CD4-positive, alpha-beta T cell (primary cell): ENCODE results near the gene HPS1. TPM values are rescaled to one million over a fixed set of nuclear protein-coding genes. Genes with fewer than 3 reads are reported as not detected.

Experiments used
- ATAC-seq: fragments of 200-7000 bp; cut with Tn5 transposase; one replicate; pipeline ENCODE4 v1.10.0; 2022; ENCODE audit warnings: mild to moderate bottlenecking; ENCODE audit not compliant: poor library complexity
- CTCF ChIA-PET: fragments of 350-600 bp; sonication (Branson Sonifier 250); formaldehyde crosslinking; loops from one replicate; lab custom pipeline; 2021; ENCODE audit warnings: antibody characterized with exemption, inconsistent platforms; lab: Charles Lee
- POLR2A ChIA-PET: fragments of 350-600 bp; sonication (Branson Sonifier 250); formaldehyde crosslinking; loops from one replicate; lab custom pipeline; 2021; ENCODE audit warnings: antibody characterized with exemption, inconsistent platforms; lab: Charles Lee
- DNase-seq, 14 experiments: peaks; one replicate each; pipeline ENCODE4 v3.0.0-alpha.2; 2013 to 2020; ENCODE audit warnings: mixed read lengths in 2 of 14
- H3K27ac ChIP-seq, 2 donors: one replicate each; pipeline versions ENCODE4 v1.5.1 to v1.7.0; 2013; ENCODE audit warnings: low read length in 2 of 2, low read depth in 1 of 2, mild to moderate bottlenecking in 1 of 2
- H3K27me3 ChIP-seq, 2 experiments: 1 replicate in 1 of 2; 2 replicates in 1 of 2; pipeline versions ENCODE4 v1.6.1 to v1.7.0; 2013; ENCODE audit warnings: low read length in 2 of 2, control low read depth in 1 of 2, mild to moderate bottlenecking in 1 of 2, moderate library complexity in 1 of 2; ENCODE audit not compliant: insufficient read depth in 2 of 2, control insufficient read depth in 1 of 2
- H3K36me3 ChIP-seq: one replicate; pipeline ENCODE4 v1.6.1; 2013; ENCODE audit warnings: low read length, control low read depth; ENCODE audit not compliant: insufficient read depth
- H3K4me1 ChIP-seq: one replicate; pipeline ENCODE4 v1.6.1; 2013; ENCODE audit warnings: low read length, control low read depth; ENCODE audit not compliant: insufficient read depth
- H3K4me3 ChIP-seq: one replicate; pipeline ENCODE4 v1.5.1; 2013; ENCODE audit warnings: mild to moderate bottlenecking, low read length, moderate library complexity
- H3K9me3 ChIP-seq, 2 experiments: 1 replicate in 1 of 2; 2 replicates in 1 of 2; pipeline versions ENCODE4 v1.6.1 to v1.7.0; 2013; ENCODE audit warnings: low read length in 2 of 2, mild to moderate bottlenecking in 2 of 2, control low read depth in 1 of 2, moderate library complexity in 1 of 2; ENCODE audit not compliant: control insufficient read depth in 1 of 2, insufficient read depth in 1 of 2
- H3K27ac Mint-ChIP-seq: one replicate; pipeline ENCODE4 v1.8.0; 2020; ENCODE audit warnings: mixed read lengths
- H3K27me3 Mint-ChIP-seq: one replicate; pipeline ENCODE4 v1.8.0; 2021; ENCODE audit warnings: mixed read lengths
- H3K36me3 Mint-ChIP-seq: one replicate; pipeline ENCODE4 v1.8.0; 2021; ENCODE audit warnings: low read depth, mixed read lengths
- H3K4me1 Mint-ChIP-seq: one replicate; pipeline ENCODE4 v1.8.0; 2021; ENCODE audit warnings: low read depth, mixed read lengths
- H3K4me3 Mint-ChIP-seq: one replicate; pipeline ENCODE4 v1.8.0; 2020; ENCODE audit warnings: mild to moderate bottlenecking, mixed read lengths
- H3K9me3 Mint-ChIP-seq: one replicate; pipeline ENCODE4 v1.8.0; 2020; ENCODE audit warnings: mixed read lengths
- intact Hi-C, 2 experiments: fragments of 100-400 bp; cut with DNase I in 1 of 2; cut with micrococcal nuclease in 1 of 2; formaldehyde crosslinking; loops; one replicate each; pipeline versions ENCODE4 v1.15.1 to v1.9.0; 2023 to 2025; cut with DNase I, micrococcal nuclease
- total RNA-seq, 174 experiments: library from RNA in 2 of 174; stranded (reverse) in 2 of 174; gene quantifications; one replicate each; pipeline ENCODE4 v1.2.3 and lab custom pipeline; 2021 to 2026
- TF ChIP-seq, protein P1 (sequence below): fragments of 200-600 bp; IDR thresholded peaks from one replicate; pipeline ENCODE4 v1.8.0; 2022; ENCODE audit warnings: antibody characterized with exemption, mild to moderate bottlenecking

The HPS1 gene
- total RNA-seq, 2 experiments from 2014 or later = 49.8 to 50.5 TPM

GRCh38 chr10:98400482-98400881 lies 46.3 kb downstream of the HPS1 start:
- H3K4me3 ChIP-seq = no peak overlapping the region
- peaks cover 4% of the 10 kb centered on the region for H3K36me3 ChIP-seq
- no peak overlapping the region for H3K4me3 Mint-ChIP-seq
- no peak overlapping the region for H3K27ac Mint-ChIP-seq
- no peaks in the 10 kb centered on the region for H3K27me3 ChIP-seq
- TF ChIP-seq, protein P1, sequence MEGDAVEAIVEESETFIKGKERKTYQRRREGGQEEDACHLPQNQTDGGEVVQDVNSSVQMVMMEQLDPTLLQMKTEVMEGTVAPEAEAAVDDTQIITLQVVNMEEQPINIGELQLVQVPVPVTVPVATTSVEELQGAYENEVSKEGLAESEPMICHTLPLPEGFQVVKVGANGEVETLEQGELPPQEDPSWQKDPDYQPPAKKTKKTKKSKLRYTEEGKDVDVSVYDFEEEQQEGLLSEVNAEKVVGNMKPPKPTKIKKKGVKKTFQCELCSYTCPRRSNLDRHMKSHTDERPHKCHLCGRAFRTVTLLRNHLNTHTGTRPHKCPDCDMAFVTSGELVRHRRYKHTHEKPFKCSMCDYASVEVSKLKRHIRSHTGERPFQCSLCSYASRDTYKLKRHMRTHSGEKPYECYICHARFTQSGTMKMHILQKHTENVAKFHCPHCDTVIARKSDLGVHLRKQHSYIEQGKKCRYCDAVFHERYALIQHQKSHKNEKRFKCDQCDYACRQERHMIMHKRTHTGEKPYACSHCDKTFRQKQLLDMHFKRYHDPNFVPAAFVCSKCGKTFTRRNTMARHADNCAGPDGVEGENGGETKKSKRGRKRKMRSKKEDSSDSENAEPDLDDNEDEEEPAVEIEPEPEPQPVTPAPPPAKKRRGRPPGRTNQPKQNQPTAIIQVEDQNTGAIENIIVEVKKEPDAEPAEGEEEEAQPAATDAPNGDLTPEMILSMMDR = no peak
- intact Hi-C loops = no loop called here
- DNase-seq = no peak
- no peaks in the 10 kb centered on the region for H3K4me1 ChIP-seq
- CTCF ChIA-PET = no interaction called here
- H3K27ac ChIP-seq = no peak overlapping the region
- H3K9me3 Mint-ChIP-seq = no peaks in the 10 kb centered on the region
- no peaks in the 10 kb centered on the region for H3K4me1 Mint-ChIP-seq
- POLR2A ChIA-PET = no interaction called here
- peaks cover 0 to 3% of the 10 kb centered on the region in 2 experiments for H3K9me3 ChIP-seq
- no peak for ATAC-seq
- peaks cover 34% of the 10 kb centered on the region for H3K36me3 Mint-ChIP-seq
- no peaks in the 10 kb centered on the region for H3K27me3 Mint-ChIP-seq

GRCh38 chr10:98399784-98400183 lies 47.0 kb downstream of the HPS1 start:
- ATAC-seq = no peak
- no peak overlapping the region for H3K4me3 Mint-ChIP-seq
- no peaks in the 10 kb centered on the region for H3K9me3 Mint-ChIP-seq
- H3K36me3 Mint-ChIP-seq = peaks cover 40% of the 10 kb centered on the region
- no peaks in the 10 kb centered on the region for H3K27me3 Mint-ChIP-seq
- no peaks in the 10 kb centered on the region for H3K4me1 Mint-ChIP-seq
- H3K27ac ChIP-seq = no peak overlapping the region
- no peaks in the 10 kb centered on the region for H3K27me3 ChIP-seq
- ChIA-PET POLR2A (no interaction called here), CTCF (no interaction called here)
- DNase-seq = no peak
- no peak overlapping the region for H3K27ac Mint-ChIP-seq
- H3K36me3 ChIP-seq = peaks cover 7% of the 10 kb centered on the region
- no peaks in the 10 kb centered on the region for H3K4me1 ChIP-seq
- H3K9me3 ChIP-seq = peaks cover 0 to 3% of the 10 kb centered on the region in 2 experiments
- intact Hi-C loops = no loop called here
- TF ChIP-seq, protein P1 = no peak
- no peak overlapping the region for H3K4me3 ChIP-seq

DNA sequence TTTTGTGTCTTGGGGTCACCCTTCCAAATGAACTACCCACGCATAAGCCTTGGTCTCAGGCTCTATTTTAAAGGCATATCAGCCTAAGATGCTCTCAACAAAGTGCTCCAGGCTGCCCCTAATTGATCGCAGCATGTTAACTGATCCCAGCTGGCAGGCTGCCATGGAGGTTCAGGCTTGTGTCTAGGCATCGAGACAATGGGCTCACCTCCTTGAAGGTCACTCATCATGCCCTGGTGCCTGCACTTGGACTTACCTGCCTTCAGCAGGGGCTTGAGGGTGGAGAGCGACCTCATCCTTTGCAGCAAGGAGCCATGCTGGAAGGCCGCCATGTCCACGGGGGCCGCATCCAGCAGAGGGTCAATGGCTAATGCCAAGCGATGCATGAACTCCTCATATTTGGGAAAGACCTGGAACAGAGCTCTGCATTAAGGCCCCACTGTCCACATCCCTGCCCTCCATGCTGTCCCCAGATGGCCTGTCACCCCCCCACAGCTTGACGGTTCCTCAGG lies 49.6 kb downstream of the HPS1 start:
- H3K4me3 ChIP-seq = no peak overlapping the region
- Mint-ChIP-seq H3K9me3 (no peaks in the 10 kb centered on the region), H3K4me1 (peaks cover 3% of the 10 kb centered on the region), H3K4me3 (no peak overlapping the region), H3K36me3 (peaks cover 24% of the 10 kb centered on the region), H3K27me3 (no peaks in the 10 kb centered on the region), H3K27ac (no peak overlapping the region)
- H3K27ac ChIP-seq = no peak overlapping the region
- H3K36me3 ChIP-seq = peaks cover 10% of the 10 kb centered on the region
- TF ChIP-seq, protein P1 = no peak
- peaks cover 3% of the 10 kb centered on the region for H3K4me1 ChIP-seq
- no peak for DNase-seq
- no peaks in the 10 kb centered on the region for H3K9me3 ChIP-seq
- no peaks in the 10 kb centered on the region for H3K27me3 ChIP-seq
- no peak for ATAC-seq
- CTCF ChIA-PET = no interaction called here
- intact Hi-C loops = no loop called here
- POLR2A ChIA-PET = no interaction called here
